IMR-90 (cell line): ENCODE results near the gene POLR3E.

ENCODE experiments used
- CHD1 ChIP-seq: IDR thresholded peaks from 2 replicates; pipeline ENCODE4 v1.6.1; 2012; ENCODE audit warnings: low read depth, low read length, improper control_type of control experiment
- CTCF ChIP-seq: conservative IDR thresholded peaks from 2 replicates; pipeline ENCODE4 v1.5.1; 2012; ENCODE audit warnings: mild to moderate bottlenecking, low read depth, low read length, improper control_type of control experiment
- ELK1 ChIP-seq: fragments of 150-350 bp; IDR thresholded peaks from 2 replicates; pipeline ENCODE4 v1.6.1; 2016; ENCODE audit warnings: low read depth, mild to moderate bottlenecking, low read length, moderate library complexity, borderline replicate concordance
- FOS ChIP-seq: fragments of 150-350 bp; IDR thresholded peaks from 2 replicates; pipeline ENCODE4 v1.6.1; 2016; ENCODE audit warnings: low read depth, low read length
- MXI1 ChIP-seq: IDR thresholded peaks from 2 replicates; pipeline ENCODE4 v1.6.1; 2012; ENCODE audit warnings: low read depth, mild to moderate bottlenecking, low read length, moderate library complexity, borderline replicate concordance
- NFE2L2 ChIP-seq: fragments of 150-350 bp; IDR thresholded peaks from 2 replicates; pipeline ENCODE4 v1.6.1; 2016; ENCODE audit warnings: low read depth, mild to moderate bottlenecking, low read length
- POLR2A ChIP-seq: IDR thresholded peaks from 2 replicates; pipeline ENCODE4 v1.6.1; 2012; ENCODE audit warnings: mild to moderate bottlenecking, low read depth, low read length
- RFX5 ChIP-seq: IDR thresholded peaks from 2 replicates; pipeline ENCODE4 v1.8.0; 2012; ENCODE audit warnings: low read depth, mild to moderate bottlenecking, low read length, moderate library complexity

GRCh38 chr16:22274916-22275315, 22.3 kb upstream of the POLR3E start:
- TF ChIP-seq POLR2A (no peak), CHD1 (no peak), RFX5 (no peak), CTCF (no peak), ELK1 (no peak), FOS (no peak), MXI1 (no peak), NFE2L2 (no peak)
